Vagina (tissue), 2 donors: ENCODE measurements around the gene TMBIM1. TPM values are rescaled to one million over a fixed set of nuclear protein-coding genes. Genes with fewer than 3 reads are reported as not detected.
"Not testable (repeated sequence)": the region's sequence is repeated elsewhere in the genome, so short reads cannot be mapped to it uniquely, and the experiment has no call there.

Experiments used
- DNase-seq, 2 donors: peaks; one replicate each; pipeline ENCODE4 v3.0.0-alpha.2; 2017; ENCODE audit errors: extremely low spot score in 2 of 2
- H3K27ac ChIP-seq: fragments of 200-600 bp; sonication (generic); one replicate; pipeline ENCODE4 v1.5.1; 2019
- H3K27me3 ChIP-seq: fragments of 200-600 bp; sonication (generic); one replicate; pipeline ENCODE4 v1.5.1; 2019
- H3K36me3 ChIP-seq, 2 donors: fragments of 200-600 bp; sonication (generic); one replicate each; pipeline ENCODE4 v1.5.1; 2017 to 2019
- H3K4me1 ChIP-seq: fragments of 200-600 bp; sonication (generic); one replicate; pipeline ENCODE4 v1.5.1; 2019
- H3K4me3 ChIP-seq, 2 donors: fragments of 200-600 bp; sonication (generic); 1 replicate in 1 of 2; 2 replicates in 1 of 2; pipeline ENCODE4 v1.5.1; 2016 to 2019
- H3K9me3 ChIP-seq: fragments of 200-600 bp; sonication (generic); one replicate; pipeline ENCODE4 v1.5.1; 2019
- CTCF ChIP-seq, 3 experiments: fragments of 450-650 bp in 2 of 3; fragments of 200-600 bp in 1 of 3; sonication (generic) in 1 of 3; IDR thresholded peaks; one replicate each; pipeline ENCODE4 v1.5.1; 2017 to 2019; ENCODE audit warnings: antibody characterized with exemption in 3 of 3, mild to moderate bottlenecking in 2 of 3, moderate library complexity in 2 of 3
- POLR2A ChIP-seq, 2 donors: fragments of 450-650 bp; IDR thresholded peaks; one replicate each; pipeline ENCODE4 v1.6.1; 2017; ENCODE audit warnings: antibody characterized with exemption in 2 of 2, mild to moderate bottlenecking in 2 of 2, moderate library complexity in 2 of 2
- POLR2AphosphoS5 ChIP-seq, 2 donors: sonication (generic); formaldehyde crosslinking; IDR thresholded peaks; one replicate each; pipeline ENCODE4 v1.9.0; 2017; ENCODE audit warnings: antibody characterized with exemption in 2 of 2, mild to moderate bottlenecking in 2 of 2, low read depth in 1 of 2; ENCODE audit not compliant: insufficient read depth in 1 of 2
- intact Hi-C: fragments of 100-400 bp; cut with DNase I; formaldehyde crosslinking; loops from one replicate; pipeline ENCODE4 v1.15.1; 2023
- total RNA-seq: library from RNA; depleted of rRNA; stranded (reverse); fragments of >200 nt; gene quantifications from one replicate; pipeline ENCODE4 v1.2.3, GENCODE V29; 2016

TMBIM1 gene
- total RNA-seq, 1 donor from 2014 or later: 232 TPM

GRCh38 chr2:218317303-218317630, 25.0 kb upstream of the TMBIM1 start:
- no peaks in the 10 kb centered on the region for H3K27me3 ChIP-seq
- DNase-seq: no peak
- TF ChIP-seq POLR2A (IDR thresholded peaks at IDR 0.05): no peak
- intact Hi-C loops: no loop called here
- H3K27ac ChIP-seq: no peak overlapping the region
- H3K4me3 ChIP-seq: no peak overlapping the region
- H3K9me3 ChIP-seq: no peaks in the 10 kb centered on the region
- no peaks in the 10 kb centered on the region for H3K36me3 ChIP-seq
- peaks cover 5% of the 10 kb centered on the region for H3K4me1 ChIP-seq

- TF ChIP-seq POLR2AphosphoS5 (IDR thresholded peaks at IDR 0.05; ENCODE audit: insufficient read depth in 1 of 2, low read depth in 1 of 2): no peak
- TF ChIP-seq CTCF (IDR thresholded peaks at IDR 0.05): no peak
- no peak for TF ChIP-seq POLR2A (IDR thresholded peaks at IDR 0.05)
- Histone ChIP-seq H3K9me3 (no peaks in the 10 kb centered on the region), H3K4me1 (no peaks in the 10 kb centered on the region), H3K4me3 (no peak overlapping the region), H3K27ac (no peak overlapping the region), H3K36me3 (no peaks in the 10 kb centered on the region), H3K27me3 (no peaks in the 10 kb centered on the region)
- no peak for DNase-seq
- intact Hi-C loops: no loop called here
Measured at GRCh38 chr2:218315397-218315796, 23.1 kb upstream of the TMBIM1 start.

GRCh38 chr2:218314764-218315163, 22.5 kb upstream of the TMBIM1 start:
- H3K36me3 ChIP-seq, H3K4me1 ChIP-seq, H3K27ac ChIP-seq, H3K27me3 ChIP-seq, DNase-seq, H3K4me3 ChIP-seq, H3K9me3 ChIP-seq: not testable (repeated sequence)
- intact Hi-C loops: loop anchor here (5.0 kb wide), 1 partner anchor 842 kb away; no protein-coding TSS in a partner anchor

GRCh38 chr2:218313356-218313755, 21.1 kb upstream of the TMBIM1 start:
- no peaks in the 10 kb centered on the region for H3K9me3 ChIP-seq
- no peaks in the 10 kb centered on the region for H3K4me1 ChIP-seq
- H3K27ac ChIP-seq: no peak overlapping the region
- H3K4me3 ChIP-seq: no peak overlapping the region
- no peaks in the 10 kb centered on the region for H3K36me3 ChIP-seq
- DNase-seq: no peak
- intact Hi-C loops: loop anchor here (5.0 kb wide), 1 partner anchor 841 kb away; no protein-coding TSS in a partner anchor
- TF ChIP-seq POLR2AphosphoS5 (IDR thresholded peaks at IDR 0.05; ENCODE audit: insufficient read depth in 1 of 2, low read depth in 1 of 2) (no peak), CTCF (IDR thresholded peaks at IDR 0.05) (no peak), POLR2A (IDR thresholded peaks at IDR 0.05) (no peak)
- H3K27me3 ChIP-seq: no peaks in the 10 kb centered on the region

- Histone ChIP-seq H3K27ac (no peak overlapping the region), H3K4me3 (no peak overlapping the region), H3K9me3 (no peaks in the 10 kb centered on the region), H3K27me3 (no peaks in the 10 kb centered on the region), H3K36me3 (no peaks in the 10 kb centered on the region), H3K4me1 (no peaks in the 10 kb centered on the region)
- intact Hi-C loops: loop anchor here (5.0 kb wide), 1 partner anchor 840 kb away; no protein-coding TSS in a partner anchor
- no peak for DNase-seq
- TF ChIP-seq CTCF (IDR thresholded peaks at IDR 0.05) (no peak), POLR2AphosphoS5 (IDR thresholded peaks at IDR 0.05; ENCODE audit: insufficient read depth in 1 of 2, low read depth in 1 of 2) (no peak), POLR2A (IDR thresholded peaks at IDR 0.05) (no peak)
Measured at GRCh38 chr2:218312267-218312756, 20.0 kb upstream of the TMBIM1 start.

- not testable (repeated sequence) for DNase-seq, H3K9me3 ChIP-seq, H3K27ac ChIP-seq, H3K4me3 ChIP-seq, H3K36me3 ChIP-seq, H3K4me1 ChIP-seq, H3K27me3 ChIP-seq
- intact Hi-C loops: loop anchor here (5.0 kb wide), 1 partner anchor 839 kb away; no protein-coding TSS in a partner anchor
Measured at GRCh38 chr2:218311541-218312266, 19.4 kb upstream of the TMBIM1 start.
